Transverse colon (tissue), 4 donors: ENCODE results near the gene MAT1A. TPM values are rescaled to one million over a fixed set of nuclear protein-coding genes. Genes with fewer than 3 reads are reported as not detected.

Experiments
- DNase-seq: peaks from one replicate; pipeline ENCODE4 v3.0.0-alpha.2; 2019
- H3K27ac ChIP-seq, 4 donors: fragments of 200-600 bp; sonication (generic); 2 replicates each; pipeline ENCODE4 v1.5.1; 2016 to 2018; ENCODE audit warnings: inconsistent platforms in 4 of 4
- H3K27me3 ChIP-seq: fragments of 200-600 bp; sonication (generic); 2 replicates; pipeline ENCODE4 v1.5.1; 2017; ENCODE audit warnings: inconsistent platforms
- H3K36me3 ChIP-seq, 4 donors: fragments of 200-600 bp; sonication (generic); 2 replicates each; pipeline ENCODE4 v1.5.1; 2017 to 2019; ENCODE audit warnings: inconsistent platforms in 4 of 4
- H3K4me1 ChIP-seq, 4 donors: fragments of 200-600 bp; sonication (generic); 2 replicates each; pipeline ENCODE4 v1.5.1; 2017 to 2020; ENCODE audit warnings: inconsistent platforms in 4 of 4
- H3K4me3 ChIP-seq, 4 donors: fragments of 200-600 bp; sonication (generic); 1 replicate in 1 of 4; 2 replicates in 3 of 4; pipeline versions ENCODE4 v1.5.1 to v1.6.1; 2017 to 2019; ENCODE audit warnings: inconsistent platforms in 4 of 4
- H3K9me3 ChIP-seq, 2 donors: fragments of 200-600 bp; sonication (generic); 2 replicates each; pipeline ENCODE4 v1.5.1; 2017 to 2019; ENCODE audit warnings: inconsistent platforms in 2 of 2
- EP300 ChIP-seq: sonication (generic); formaldehyde crosslinking; IDR thresholded peaks from one replicate; pipeline ENCODE4 v1.6.1; 2017; ENCODE audit warnings: antibody characterized with exemption, low read depth
- POLR2A ChIP-seq: fragments of 450-650 bp; IDR thresholded peaks from one replicate; pipeline ENCODE4 v1.6.1; 2016; ENCODE audit warnings: antibody characterized with exemption, mild to moderate bottlenecking, moderate library complexity
- POLR2AphosphoS5 ChIP-seq, 3 donors: sonication (generic); formaldehyde crosslinking; IDR thresholded peaks; one replicate each; pipeline ENCODE4 v1.6.1; 2016; ENCODE audit warnings: antibody characterized with exemption in 3 of 3
- WGBS, 2 donors: methylation state at CpG; one replicate each; pipeline ENCODE4 v1.1.5; 2018; ENCODE audit warnings: low coverage in 1 of 2; 5-methylcytosine and 5-hydroxymethylcytosine counted together
- in situ Hi-C, 4 donors: fragments of 200-750 bp; cut with MboI; loops; one replicate each; pipeline versions ENCODE4 v1.15.0 to v1.15.1; 2017; ENCODE audit warnings: low sequenced_read_pairs in 3 of 4, low pct_ligation_motif_present in 1 of 4, low pct_unique_long_range_greater_than_20kb in 1 of 4
- intact Hi-C: fragments of 100-400 bp; cut with DNase I; formaldehyde crosslinking; loops from one replicate; pipeline ENCODE4 v1.15.1; 2023; ENCODE audit warnings: low total_unique reads
- total RNA-seq, 4 donors: library from RNA; depleted of rRNA; stranded (reverse); fragments of >200 nt; gene quantifications; one replicate each; pipeline ENCODE4 v1.1.0, GENCODE V29; 2016
- TF ChIP-seq, protein P1 (sequence below), 5 experiments: fragments of 200-600 bp in 3 of 5; fragments of 450-650 bp in 2 of 5; sonication (generic) in 3 of 5; IDR thresholded peaks; 1 replicate in 2 of 5; 2 replicates in 3 of 5; pipeline ENCODE4 v1.5.1; 2016 to 2017; ENCODE audit warnings: antibody characterized with exemption in 5 of 5, inconsistent platforms in 3 of 5, mild to moderate bottlenecking in 2 of 5, moderate library complexity in 1 of 5

The MAT1A gene
- total RNA-seq, 4 donors from 2014 or later, result 0.14 to 1.5 TPM; not detected in 2

DNA sequence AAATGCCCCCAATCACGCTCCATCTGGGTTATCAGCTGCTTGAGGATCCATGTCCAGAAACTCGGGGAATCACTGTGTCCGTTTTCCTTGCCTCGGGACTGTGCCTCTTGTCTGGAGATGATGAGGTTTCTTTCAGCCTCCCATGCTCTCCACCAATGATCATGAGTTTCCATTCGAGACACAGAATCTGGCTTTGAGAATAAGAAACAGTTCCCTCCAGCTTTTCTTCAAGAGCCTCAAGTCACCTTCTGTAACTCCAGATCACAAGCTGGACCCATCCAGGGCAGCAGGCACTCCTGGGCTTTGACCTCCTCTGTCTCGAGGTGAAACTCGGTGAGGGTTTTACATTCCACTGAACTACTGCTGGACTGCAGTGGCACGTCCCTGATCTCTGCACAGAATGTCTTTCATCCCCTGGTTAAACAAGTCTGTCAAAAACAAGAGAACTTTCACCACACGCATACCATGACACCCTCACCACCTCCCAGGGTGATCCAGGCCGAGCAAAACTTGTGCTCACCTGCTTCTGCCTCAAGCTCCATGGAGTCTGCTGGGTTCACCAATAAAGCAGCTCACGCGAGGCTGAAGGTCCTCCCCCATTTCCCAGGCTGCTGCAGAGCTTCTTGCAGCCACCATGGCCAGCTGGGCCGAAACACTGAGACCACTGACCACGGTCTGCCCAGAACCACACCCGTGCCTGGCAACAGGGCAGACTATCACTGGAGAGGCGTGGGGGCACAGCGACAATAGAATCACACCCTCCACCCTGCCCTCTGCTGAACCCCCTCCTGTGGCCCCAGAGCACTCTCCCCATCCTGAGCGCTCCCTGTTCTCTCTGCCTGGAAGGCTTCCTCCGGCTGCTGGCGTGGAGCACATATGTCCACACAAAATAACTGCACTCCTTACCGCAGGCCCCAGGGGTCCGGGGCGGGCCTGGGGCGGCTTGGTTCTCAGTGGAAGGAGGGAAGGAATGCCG, 25.1 kb downstream of the MAT1A start:
- no peak for DNase-seq
- no peaks in the 10 kb centered on the region for H3K9me3 ChIP-seq
- H3K27ac ChIP-seq, result no peak overlapping the region
- no peaks in the 10 kb centered on the region for H3K4me1 ChIP-seq
- WGBS, 2 donors, result 83% methylated on average over 1 to 23 of the region's 25 CpGs
- in situ Hi-C loops (loop anchor here in 1 of 4 donors (25.0 kb wide), 1 partner anchor 702 kb away; the partner anchor contains the start of gene SFTPA2), intact Hi-C loops (no loop called here)
- no peaks in the 10 kb centered on the region for H3K27me3 ChIP-seq
- TF ChIP-seq EP300, result no peak
- TF ChIP-seq, protein P1, sequence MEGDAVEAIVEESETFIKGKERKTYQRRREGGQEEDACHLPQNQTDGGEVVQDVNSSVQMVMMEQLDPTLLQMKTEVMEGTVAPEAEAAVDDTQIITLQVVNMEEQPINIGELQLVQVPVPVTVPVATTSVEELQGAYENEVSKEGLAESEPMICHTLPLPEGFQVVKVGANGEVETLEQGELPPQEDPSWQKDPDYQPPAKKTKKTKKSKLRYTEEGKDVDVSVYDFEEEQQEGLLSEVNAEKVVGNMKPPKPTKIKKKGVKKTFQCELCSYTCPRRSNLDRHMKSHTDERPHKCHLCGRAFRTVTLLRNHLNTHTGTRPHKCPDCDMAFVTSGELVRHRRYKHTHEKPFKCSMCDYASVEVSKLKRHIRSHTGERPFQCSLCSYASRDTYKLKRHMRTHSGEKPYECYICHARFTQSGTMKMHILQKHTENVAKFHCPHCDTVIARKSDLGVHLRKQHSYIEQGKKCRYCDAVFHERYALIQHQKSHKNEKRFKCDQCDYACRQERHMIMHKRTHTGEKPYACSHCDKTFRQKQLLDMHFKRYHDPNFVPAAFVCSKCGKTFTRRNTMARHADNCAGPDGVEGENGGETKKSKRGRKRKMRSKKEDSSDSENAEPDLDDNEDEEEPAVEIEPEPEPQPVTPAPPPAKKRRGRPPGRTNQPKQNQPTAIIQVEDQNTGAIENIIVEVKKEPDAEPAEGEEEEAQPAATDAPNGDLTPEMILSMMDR (IDR thresholded peaks at IDR 0.05), result no peak
- no peak for TF ChIP-seq POLR2A
- no peaks in the 10 kb centered on the region for H3K36me3 ChIP-seq
- H3K4me3 ChIP-seq, result no peak overlapping the region

- TF ChIP-seq POLR2AphosphoS5 (IDR thresholded peaks at IDR 0.05), result no peak
- TF ChIP-seq, protein P1 (IDR thresholded peaks at IDR 0.05), result no peak
- TF ChIP-seq POLR2A, result no peak
- no peak for TF ChIP-seq EP300
- 98% methylated on average over 6 of the region's 6 CpGs; no CpG with 5 or more reads in 1 of the 2 donors for WGBS, 2 donors
- Histone ChIP-seq H3K4me3 (no peak overlapping the region), H3K27ac (no peak overlapping the region), H3K36me3 (no peaks in the 10 kb centered on the region), H3K27me3 (no peaks in the 10 kb centered on the region), H3K4me1 (no peaks in the 10 kb centered on the region), H3K9me3 (no peaks in the 10 kb centered on the region)
- no peak for DNase-seq
- in situ Hi-C loops, result loop anchor here in 1 of 4 donors (25.0 kb wide), 1 partner anchor 699 kb away; the partner anchor contains the start of gene SFTPA2
- intact Hi-C loops, result no loop called here
Measured at GRCh38 chr10:80261316-80262030, 28.0 kb downstream of the MAT1A start.

DNA sequence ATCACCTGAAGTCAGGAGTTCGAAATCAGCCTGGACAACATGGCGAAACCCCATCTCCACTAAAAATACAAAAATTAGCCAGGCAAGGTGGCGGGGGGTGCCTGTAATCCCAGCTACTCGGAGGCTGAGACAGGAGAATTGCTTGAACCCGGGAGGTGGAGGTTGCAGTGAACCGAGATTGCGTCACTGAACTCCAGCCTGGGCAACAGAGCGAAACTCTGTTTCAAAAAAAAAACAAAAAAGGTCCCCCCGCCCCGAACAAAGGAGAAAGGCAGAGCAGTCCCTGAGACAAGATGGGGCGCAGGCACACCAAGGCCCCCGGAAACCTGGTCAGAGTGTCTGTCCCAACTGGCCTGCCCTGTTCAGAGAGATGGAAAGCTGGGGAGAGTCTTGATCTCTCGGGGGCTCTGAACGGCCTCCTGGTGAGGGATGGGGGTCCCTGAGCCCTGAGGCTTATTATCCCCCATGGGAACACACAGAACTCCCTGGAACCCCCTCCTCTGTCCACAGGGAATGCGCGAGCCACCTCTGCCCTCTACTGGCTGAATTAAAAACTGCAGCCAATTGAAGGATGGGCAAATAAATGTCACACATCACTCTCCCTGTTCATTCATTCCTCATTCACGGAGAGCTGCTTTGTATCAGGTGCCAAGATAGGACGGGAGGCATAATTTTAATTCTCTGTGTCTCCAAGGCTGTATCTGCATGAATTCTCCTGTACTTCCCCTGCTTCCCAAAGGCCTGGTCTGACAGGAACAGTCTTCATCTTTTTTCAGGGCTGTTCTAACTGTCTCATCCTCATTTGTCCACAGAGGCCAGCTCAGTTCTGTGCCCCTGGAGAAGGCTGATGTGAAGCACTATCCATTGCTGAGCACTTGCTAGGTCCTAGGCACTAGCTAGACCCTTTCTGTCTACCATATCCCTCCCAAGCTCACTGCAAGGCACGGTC, 28.9 kb downstream of the MAT1A start:
- Histone ChIP-seq H3K4me3 (no peak overlapping the region), H3K36me3 (no peaks in the 10 kb centered on the region), H3K27ac (no peak overlapping the region), H3K9me3 (no peaks in the 10 kb centered on the region), H3K4me1 (no peaks in the 10 kb centered on the region), H3K27me3 (no peaks in the 10 kb centered on the region)
- intact Hi-C loops, result no loop called here
- in situ Hi-C loops, result loop anchor here in 1 of 4 donors (25.0 kb wide), 1 partner anchor 698 kb away; the partner anchor contains the start of gene SFTPA2
- no peak for DNase-seq
- WGBS, 2 donors, result 44 to 55% methylated on average over 13 to 19 of the region's 19 CpGs
- TF ChIP-seq POLR2A (no peak), EP300 (no peak)
- TF ChIP-seq, protein P1 (IDR thresholded peaks at IDR 0.05), result peak; percentile 60 to 86 (median 65)
